ENCODE results near the gene ZSWIM3. TPM values are rescaled to one million over a fixed set of nuclear protein-coding genes. Genes with fewer than 3 reads are reported as not detected.

Gene ZSWIM3
- total and polyA plus RNA-seq, 2 of the 13 experiments (the other 11 are each of a cell fraction or from before 2014, with no cell fraction given), result 5.2 to 5.8 TPM

DNA sequence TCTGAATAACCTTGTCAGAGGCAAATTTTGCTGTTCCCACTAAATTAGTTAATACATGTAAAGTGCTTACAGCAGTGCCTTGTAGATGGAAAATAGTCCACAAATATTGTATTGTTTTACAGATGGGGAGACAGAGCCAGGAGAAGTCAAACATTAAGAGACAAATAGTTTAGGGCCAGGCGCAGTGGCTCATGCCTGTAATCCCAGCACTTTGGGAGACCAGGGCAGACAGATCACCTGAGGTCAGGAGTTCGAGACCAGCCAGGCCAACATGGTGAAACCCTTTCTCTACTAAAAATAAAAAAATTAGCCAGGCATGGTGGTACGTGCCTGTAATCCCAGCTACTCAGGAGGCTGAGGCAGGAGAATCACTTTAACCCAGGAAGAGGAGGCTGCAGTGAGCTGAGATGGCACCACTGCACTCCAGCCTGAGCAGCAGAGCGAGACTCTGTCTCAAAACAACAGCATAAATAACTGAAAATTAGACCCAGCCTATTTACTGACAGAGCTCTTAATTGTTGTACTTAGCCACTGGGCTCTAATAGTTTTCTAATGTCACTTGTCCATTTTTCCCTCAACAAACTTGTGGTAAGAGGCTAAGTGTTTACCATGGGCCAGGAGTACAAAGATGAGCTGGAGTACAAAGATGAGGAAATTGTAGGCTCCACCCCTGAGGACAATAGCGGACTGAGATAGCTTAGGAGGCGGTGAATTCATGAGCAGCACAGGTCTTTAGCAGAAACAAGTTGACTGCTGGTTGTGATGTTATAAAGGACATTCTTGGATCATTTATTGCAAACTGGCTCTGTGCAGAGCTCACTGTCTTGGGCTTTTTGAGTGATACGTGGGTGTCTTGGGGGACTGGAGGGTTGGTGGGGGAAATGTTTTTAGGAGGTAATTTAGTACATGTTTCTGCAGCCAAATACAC, 6.4 kb downstream of the ZSWIM3 start (continued):
- no peak for TF ChIP-seq ZFY (CRISPR knock-in tag; IDR thresholded peaks at IDR 0.05)
- no peak for TF ChIP-seq SKI (IDR thresholded peaks at IDR 0.05; ENCODE audit: partially characterized antibody)
- TF ChIP-seq, protein P1, sequence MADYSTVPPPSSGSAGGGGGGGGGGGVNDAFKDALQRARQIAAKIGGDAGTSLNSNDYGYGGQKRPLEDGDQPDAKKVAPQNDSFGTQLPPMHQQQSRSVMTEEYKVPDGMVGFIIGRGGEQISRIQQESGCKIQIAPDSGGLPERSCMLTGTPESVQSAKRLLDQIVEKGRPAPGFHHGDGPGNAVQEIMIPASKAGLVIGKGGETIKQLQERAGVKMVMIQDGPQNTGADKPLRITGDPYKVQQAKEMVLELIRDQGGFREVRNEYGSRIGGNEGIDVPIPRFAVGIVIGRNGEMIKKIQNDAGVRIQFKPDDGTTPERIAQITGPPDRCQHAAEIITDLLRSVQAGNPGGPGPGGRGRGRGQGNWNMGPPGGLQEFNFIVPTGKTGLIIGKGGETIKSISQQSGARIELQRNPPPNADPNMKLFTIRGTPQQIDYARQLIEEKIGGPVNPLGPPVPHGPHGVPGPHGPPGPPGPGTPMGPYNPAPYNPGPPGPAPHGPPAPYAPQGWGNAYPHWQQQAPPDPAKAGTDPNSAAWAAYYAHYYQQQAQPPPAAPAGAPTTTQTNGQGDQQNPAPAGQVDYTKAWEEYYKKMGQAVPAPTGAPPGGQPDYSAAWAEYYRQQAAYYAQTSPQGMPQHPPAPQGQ (CRISPR knock-in tag; IDR thresholded peaks at IDR 0.05; ENCODE audit: borderline replicate concordance), result no peak
- TF ChIP-seq ZNF605 (CRISPR knock-in tag; IDR thresholded peaks at IDR 0.05), result 0 out of 2 replicates have a peak, but pooled peaks have one; percentile 52
- TF ChIP-seq ZNF17 (CRISPR knock-in tag; IDR thresholded peaks at IDR 0.05), result no peak
- TF ChIP-seq, protein P2, sequence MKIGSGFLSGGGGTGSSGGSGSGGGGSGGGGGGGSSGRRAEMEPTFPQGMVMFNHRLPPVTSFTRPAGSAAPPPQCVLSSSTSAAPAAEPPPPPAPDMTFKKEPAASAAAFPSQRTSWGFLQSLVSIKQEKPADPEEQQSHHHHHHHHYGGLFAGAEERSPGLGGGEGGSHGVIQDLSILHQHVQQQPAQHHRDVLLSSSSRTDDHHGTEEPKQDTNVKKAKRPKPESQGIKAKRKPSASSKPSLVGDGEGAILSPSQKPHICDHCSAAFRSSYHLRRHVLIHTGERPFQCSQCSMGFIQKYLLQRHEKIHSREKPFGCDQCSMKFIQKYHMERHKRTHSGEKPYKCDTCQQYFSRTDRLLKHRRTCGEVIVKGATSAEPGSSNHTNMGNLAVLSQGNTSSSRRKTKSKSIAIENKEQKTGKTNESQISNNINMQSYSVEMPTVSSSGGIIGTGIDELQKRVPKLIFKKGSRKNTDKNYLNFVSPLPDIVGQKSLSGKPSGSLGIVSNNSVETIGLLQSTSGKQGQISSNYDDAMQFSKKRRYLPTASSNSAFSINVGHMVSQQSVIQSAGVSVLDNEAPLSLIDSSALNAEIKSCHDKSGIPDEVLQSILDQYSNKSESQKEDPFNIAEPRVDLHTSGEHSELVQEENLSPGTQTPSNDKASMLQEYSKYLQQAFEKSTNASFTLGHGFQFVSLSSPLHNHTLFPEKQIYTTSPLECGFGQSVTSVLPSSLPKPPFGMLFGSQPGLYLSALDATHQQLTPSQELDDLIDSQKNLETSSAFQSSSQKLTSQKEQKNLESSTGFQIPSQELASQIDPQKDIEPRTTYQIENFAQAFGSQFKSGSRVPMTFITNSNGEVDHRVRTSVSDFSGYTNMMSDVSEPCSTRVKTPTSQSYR (CRISPR knock-in tag; IDR thresholded peaks at IDR 0.05; ENCODE audit: borderline replicate concordance), result no peak; the same call in 1 of the 2 replicates
- TF ChIP-seq RARG (CRISPR knock-in tag; IDR thresholded peaks at IDR 0.05; ENCODE audit: low read depth), result no peak
- TF ChIP-seq HHEX (CRISPR knock-in tag; IDR thresholded peaks at IDR 0.05), result no peak
- no peak for TF ChIP-seq NFIB (CRISPR knock-in tag; IDR thresholded peaks at IDR 0.05; ENCODE audit: borderline replicate concordance)
- peak; percentile 99 for TF ChIP-seq SOX5 (CRISPR knock-in tag; IDR thresholded peaks at IDR 0.05; ENCODE audit: borderline replicate concordance)
- peak; percentile 79; the same call in 1 of the 2 replicates for TF ChIP-seq FOXP1 (IDR thresholded peaks at IDR 0.05)
- peak; percentile 94 for TF ChIP-seq FOXP1 (CRISPR knock-in tag; IDR thresholded peaks at IDR 0.05)
- no peak for TF ChIP-seq ZNF468 (CRISPR knock-in tag; IDR thresholded peaks at IDR 0.05)
- TF ChIP-seq ZNF431 (CRISPR knock-in tag; IDR thresholded peaks at IDR 0.05; ENCODE audit: borderline replicate concordance, low read depth), result no peak
- TF ChIP-seq, protein P3, sequence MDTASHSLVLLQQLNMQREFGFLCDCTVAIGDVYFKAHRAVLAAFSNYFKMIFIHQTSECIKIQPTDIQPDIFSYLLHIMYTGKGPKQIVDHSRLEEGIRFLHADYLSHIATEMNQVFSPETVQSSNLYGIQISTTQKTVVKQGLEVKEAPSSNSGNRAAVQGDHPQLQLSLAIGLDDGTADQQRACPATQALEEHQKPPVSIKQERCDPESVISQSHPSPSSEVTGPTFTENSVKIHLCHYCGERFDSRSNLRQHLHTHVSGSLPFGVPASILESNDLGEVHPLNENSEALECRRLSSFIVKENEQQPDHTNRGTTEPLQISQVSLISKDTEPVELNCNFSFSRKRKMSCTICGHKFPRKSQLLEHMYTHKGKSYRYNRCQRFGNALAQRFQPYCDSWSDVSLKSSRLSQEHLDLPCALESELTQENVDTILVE (CRISPR knock-in tag; IDR thresholded peaks at IDR 0.05), result no peak; the same call in 1 of the 2 replicates
- TF ChIP-seq ZNF331 (CRISPR knock-in tag; IDR thresholded peaks at IDR 0.05), result peak; percentile 82; the same call in 1 of the 2 replicates
- no peak for TF ChIP-seq YY1 (IDR thresholded peaks at IDR 0.05; ENCODE audit: insufficient read depth, insufficient replicate concordance, low read depth, low read length)
- TF ChIP-seq, protein P4, sequence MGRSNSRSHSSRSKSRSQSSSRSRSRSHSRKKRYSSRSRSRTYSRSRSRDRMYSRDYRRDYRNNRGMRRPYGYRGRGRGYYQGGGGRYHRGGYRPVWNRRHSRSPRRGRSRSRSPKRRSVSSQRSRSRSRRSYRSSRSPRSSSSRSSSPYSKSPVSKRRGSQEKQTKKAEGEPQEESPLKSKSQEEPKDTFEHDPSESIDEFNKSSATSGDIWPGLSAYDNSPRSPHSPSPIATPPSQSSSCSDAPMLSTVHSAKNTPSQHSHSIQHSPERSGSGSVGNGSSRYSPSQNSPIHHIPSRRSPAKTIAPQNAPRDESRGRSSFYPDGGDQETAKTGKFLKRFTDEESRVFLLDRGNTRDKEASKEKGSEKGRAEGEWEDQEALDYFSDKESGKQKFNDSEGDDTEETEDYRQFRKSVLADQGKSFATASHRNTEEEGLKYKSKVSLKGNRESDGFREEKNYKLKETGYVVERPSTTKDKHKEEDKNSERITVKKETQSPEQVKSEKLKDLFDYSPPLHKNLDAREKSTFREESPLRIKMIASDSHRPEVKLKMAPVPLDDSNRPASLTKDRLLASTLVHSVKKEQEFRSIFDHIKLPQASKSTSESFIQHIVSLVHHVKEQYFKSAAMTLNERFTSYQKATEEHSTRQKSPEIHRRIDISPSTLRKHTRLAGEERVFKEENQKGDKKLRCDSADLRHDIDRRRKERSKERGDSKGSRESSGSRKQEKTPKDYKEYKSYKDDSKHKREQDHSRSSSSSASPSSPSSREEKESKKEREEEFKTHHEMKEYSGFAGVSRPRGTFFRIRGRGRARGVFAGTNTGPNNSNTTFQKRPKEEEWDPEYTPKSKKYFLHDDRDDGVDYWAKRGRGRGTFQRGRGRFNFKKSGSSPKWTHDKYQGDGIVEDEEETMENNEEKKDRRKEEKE (IDR thresholded peaks at IDR 0.05), result no peak
- TF ChIP-seq U2AF1 (optimal IDR thresholded peaks at IDR 0.05; ENCODE audit: low read depth, low read length), result no peak
- TF ChIP-seq HDAC6 (IDR thresholded peaks at IDR 0.05; ENCODE audit: low read depth, low read length), result no peak
- no peak for TF ChIP-seq MATR3 (CRISPR knock-in tag; IDR thresholded peaks at IDR 0.05)
- no peak for TF ChIP-seq MTF2 (CRISPR knock-in tag; IDR thresholded peaks at IDR 0.05; ENCODE audit: borderline replicate concordance)

Measured in HepG2 (cell line).